CD8-positive, alpha-beta memory T cell (primary cell): Measurements from ENCODE around the gene MKKS. TPM values are rescaled to one million over a fixed set of nuclear protein-coding genes. Genes with fewer than 3 reads are reported as not detected.
"Not testable (repeated sequence)": the region's sequence is repeated elsewhere in the genome, so short reads cannot be mapped to it uniquely, and the experiment has no call there.

ENCODE experiments used
- CTCF ChIA-PET: fragments of 350-600 bp; sonication (Branson Sonifier 250); formaldehyde crosslinking; loops from one replicate; lab custom pipeline; 2021; ENCODE audit warnings: antibody characterized with exemption; lab: Charles Lee
- POLR2A ChIA-PET: fragments of 350-600 bp; sonication (Branson Sonifier 250); formaldehyde crosslinking; loops from one replicate; lab custom pipeline; 2021; ENCODE audit warnings: antibody characterized with exemption; lab: Charles Lee
- DNase-seq, 5 donors: peaks; one replicate each; pipeline versions ENCODE4 v3.0.0 to v3.0.0-alpha.2; 2020 to 2022; ENCODE audit warnings: mixed read lengths in 1 of 5
- H3K27ac ChIP-seq: one replicate; pipeline ENCODE4 v1.7.0; 2013; ENCODE audit warnings: low read depth, mild to moderate bottlenecking, low read length, moderate library complexity
- H3K27me3 ChIP-seq: 2 replicates; pipeline ENCODE4 v1.7.0; 2013; ENCODE audit warnings: low read length, mild to moderate bottlenecking; ENCODE audit not compliant: insufficient read depth, poor library complexity, severe bottlenecking
- H3K36me3 ChIP-seq: 2 replicates; pipeline ENCODE4 v1.7.0; 2013; ENCODE audit warnings: mild to moderate bottlenecking, low read length, moderate library complexity; ENCODE audit not compliant: insufficient read depth
- H3K4me1 ChIP-seq: 2 replicates; pipeline ENCODE4 v1.7.0; 2013; ENCODE audit warnings: mild to moderate bottlenecking, low read length, moderate library complexity; ENCODE audit not compliant: insufficient read depth
- H3K4me3 ChIP-seq: 2 replicates; pipeline ENCODE4 v1.7.0; 2013; ENCODE audit warnings: mild to moderate bottlenecking, low read length
- H3K9me3 ChIP-seq: 2 replicates; pipeline ENCODE4 v1.7.0; 2013; ENCODE audit warnings: mild to moderate bottlenecking, low read length
- H3K27ac Mint-ChIP-seq, 8 donors: one replicate each; pipeline ENCODE4 v1.8.0; 2020 to 2021; ENCODE audit warnings: mixed read lengths in 8 of 8, mild to moderate bottlenecking in 6 of 8, inconsistent platforms in 3 of 8, moderate library complexity in 3 of 8
- H3K27me3 Mint-ChIP-seq, 2 donors: one replicate each; pipeline ENCODE4 v1.8.0; 2020 to 2021; ENCODE audit warnings: mixed read lengths in 2 of 2, mild to moderate bottlenecking in 1 of 2, moderate library complexity in 1 of 2
- H3K36me3 Mint-ChIP-seq, 3 donors: one replicate each; pipeline ENCODE4 v1.8.0; 2020 to 2021; ENCODE audit warnings: mixed read lengths in 3 of 3, inconsistent platforms in 1 of 3, mild to moderate bottlenecking in 1 of 3
- H3K4me1 Mint-ChIP-seq, 3 donors: one replicate each; pipeline ENCODE4 v1.8.0; 2020 to 2021; ENCODE audit warnings: mixed read lengths in 3 of 3, inconsistent platforms in 1 of 3, mild to moderate bottlenecking in 1 of 3
- H3K4me3 Mint-ChIP-seq, 7 donors: one replicate each; pipeline ENCODE4 v1.8.0; 2020 to 2021; ENCODE audit warnings: mixed read lengths in 7 of 7, mild to moderate bottlenecking in 6 of 7, moderate library complexity in 4 of 7, inconsistent platforms in 2 of 7
- H3K9me3 Mint-ChIP-seq, 5 donors: one replicate each; pipeline ENCODE4 v1.8.0; 2020 to 2022; ENCODE audit warnings: mixed read lengths in 5 of 5, mild to moderate bottlenecking in 3 of 5, moderate library complexity in 2 of 5, inconsistent platforms in 1 of 5
- polyA plus RNA-seq: library from polyadenylated mRNA; unstranded; fragments of 300-500 nt; fragmentation: Illumina TruSeq; gene quantifications from one replicate; pipeline ENCODE4 v1.2.3, GENCODE V29; 2021
- total RNA-seq, 2 experiments: library from RNA; stranded (reverse); gene quantifications; one replicate each; pipeline ENCODE4 v1.2.3, GENCODE V29; 2021

MKKS gene
- total and polyA plus RNA-seq, 3 experiments from 2014 or later = 7.7 to 37.7 (median 8.2) TPM

DNA sequence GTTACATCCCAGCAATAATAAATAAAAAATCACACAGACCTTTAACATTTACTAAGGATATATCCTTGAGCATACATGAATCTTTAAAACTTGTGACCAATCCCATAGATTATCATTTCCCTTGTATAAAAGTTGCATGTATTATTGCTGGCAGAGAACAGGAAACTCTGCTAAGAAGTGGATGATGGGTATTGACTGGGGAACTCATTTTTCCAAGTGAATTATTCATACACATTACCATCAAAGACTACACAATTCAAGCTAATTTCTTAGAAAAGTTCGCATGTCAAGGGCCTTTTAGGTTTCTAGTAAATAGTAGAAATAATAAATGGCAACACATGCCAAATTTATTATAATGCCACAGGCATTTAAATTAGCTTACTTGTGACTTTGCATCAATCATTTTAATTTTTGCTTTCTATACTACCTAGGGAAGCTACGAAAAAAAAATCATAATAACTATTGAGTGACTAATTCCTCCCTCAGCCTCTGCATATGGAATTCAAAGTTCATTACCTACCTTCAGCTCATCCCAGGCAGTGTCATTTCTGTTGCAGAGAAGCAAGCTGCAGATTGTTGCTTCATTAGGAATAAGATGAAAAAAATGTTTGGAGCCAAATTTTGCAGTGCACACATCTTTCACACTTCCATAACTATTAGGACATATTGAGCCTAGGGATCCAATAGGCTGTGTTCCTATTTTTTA is 25.8 kb downstream of the MKKS start:
- ChIA-PET CTCF (no interaction called here), POLR2A (interaction anchor here (1.3 kb wide), 1 partner anchor 26 kb away, joined by 3 read pairs; the partner anchor contains the start of gene MKKS)
- Mint-ChIP-seq H3K4me3 (no peak overlapping the region), H3K9me3 (no peaks in the 10 kb centered on the region), H3K36me3 (peaks cover 0 to 49% (median 8%) of the 10 kb centered on the region in 3 donors), H3K4me1 (no peaks in the 10 kb centered on the region), H3K27ac (no peak overlapping the region), H3K27me3 (no peaks in the 10 kb centered on the region)
- H3K4me3 ChIP-seq = no peak overlapping the region
- no peaks in the 10 kb centered on the region for H3K9me3 ChIP-seq
- H3K27me3 ChIP-seq = no peaks in the 10 kb centered on the region
- H3K27ac ChIP-seq = no peak overlapping the region
- H3K36me3 ChIP-seq = no peaks in the 10 kb centered on the region
- no peak for DNase-seq
- H3K4me1 ChIP-seq = no peaks in the 10 kb centered on the region

- Histone ChIP-seq H3K4me3 (no peak overlapping the region), H3K4me1 (no peaks in the 10 kb centered on the region), H3K36me3 (no peaks in the 10 kb centered on the region), H3K9me3 (no peaks in the 10 kb centered on the region), H3K27me3 (no peaks in the 10 kb centered on the region), H3K27ac (no peak overlapping the region)
- H3K36me3 Mint-ChIP-seq = peaks cover 0 to 33% (median 11%) of the 10 kb centered on the region in 3 donors
- ChIA-PET POLR2A (no interaction called here), CTCF (no interaction called here)
- H3K4me3 Mint-ChIP-seq = no peak overlapping the region
- no peaks in the 10 kb centered on the region for H3K27me3 Mint-ChIP-seq
- no peak for DNase-seq
- H3K9me3 Mint-ChIP-seq = no peaks in the 10 kb centered on the region
- H3K4me1 Mint-ChIP-seq = no peaks in the 10 kb centered on the region
- H3K27ac Mint-ChIP-seq = no peak overlapping the region
Observed at GRCh38 chr20:10404959-10405530, 29.0 kb downstream of the MKKS start.

DNA sequence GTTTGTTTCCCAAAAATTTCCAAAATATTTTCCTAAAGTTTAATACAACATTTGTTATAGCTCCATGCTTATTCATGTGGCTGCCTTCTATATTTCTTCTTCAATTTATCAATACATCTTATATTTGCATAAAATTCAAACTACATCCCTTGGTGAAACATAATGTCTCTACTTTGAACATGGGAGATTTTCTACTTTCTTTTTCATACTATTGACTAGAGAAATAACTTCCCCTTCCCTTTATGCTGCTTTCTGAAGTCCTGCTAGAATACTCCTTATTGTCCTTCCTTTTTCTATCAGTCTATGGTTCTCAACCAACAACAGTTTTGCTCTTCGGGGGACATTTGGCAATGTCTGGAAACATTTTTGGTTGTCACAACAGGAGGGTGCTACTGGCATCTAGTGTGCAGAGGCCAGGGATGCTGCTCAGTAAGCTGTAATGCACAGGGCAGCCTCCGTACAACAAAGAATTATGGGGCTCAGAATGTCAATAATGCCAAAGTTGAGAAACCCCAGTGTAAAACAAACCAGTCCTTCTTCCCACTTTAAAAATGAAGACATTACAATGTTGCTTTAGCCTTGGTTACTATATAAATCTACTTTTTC is 29.9 kb downstream of the MKKS start:
- H3K9me3 Mint-ChIP-seq = no peaks in the 10 kb centered on the region
- H3K27me3 Mint-ChIP-seq = no peaks in the 10 kb centered on the region
- H3K4me3 Mint-ChIP-seq = no peak overlapping the region
- H3K36me3 Mint-ChIP-seq = peaks cover 0 to 33% (median 11%) of the 10 kb centered on the region in 3 donors
- H3K4me3 ChIP-seq = no peak overlapping the region
- H3K27ac Mint-ChIP-seq = peak overlapping the region in 2 of 8 donors; percentile 17 to 59
- POLR2A ChIA-PET = no interaction called here
- H3K4me1 Mint-ChIP-seq = no peaks in the 10 kb centered on the region
- DNase-seq = no peak
- H3K9me3 ChIP-seq = no peaks in the 10 kb centered on the region
- no peak overlapping the region for H3K27ac ChIP-seq
- CTCF ChIA-PET = no interaction called here
- no peaks in the 10 kb centered on the region for H3K4me1 ChIP-seq
- H3K36me3 ChIP-seq = no peaks in the 10 kb centered on the region
- H3K27me3 ChIP-seq = no peaks in the 10 kb centered on the region

DNA sequence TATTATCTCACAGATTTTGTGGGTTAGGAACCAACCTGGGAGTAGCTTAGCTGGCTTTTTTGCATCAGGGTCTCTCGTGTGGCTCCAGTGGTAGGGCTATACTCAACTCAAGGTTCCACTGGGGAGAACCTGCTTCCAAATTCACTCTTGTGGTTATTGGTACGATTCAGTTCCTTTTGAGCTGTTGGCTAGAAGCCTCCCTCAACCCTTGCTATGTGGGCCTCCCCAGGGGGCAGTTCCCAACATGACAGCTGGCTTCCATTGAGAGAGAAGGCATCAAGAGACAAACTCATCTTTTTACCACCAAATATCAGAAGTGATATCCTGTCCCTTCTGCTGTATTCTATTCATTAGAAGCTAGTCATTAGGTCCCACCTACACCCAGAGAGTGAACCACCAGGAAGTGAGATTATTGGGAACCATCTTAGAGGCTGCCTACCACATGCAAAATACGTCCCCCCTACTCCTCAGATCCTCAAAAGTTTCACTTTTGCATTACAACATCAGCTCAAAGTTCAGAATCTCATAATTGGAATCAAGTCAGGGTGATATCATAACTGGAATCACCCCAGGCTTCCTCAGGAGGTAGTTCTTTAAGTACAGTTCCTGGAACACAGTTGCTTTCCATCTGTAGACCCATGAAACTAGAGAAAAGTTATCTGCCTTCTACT is 30.9 kb downstream of the MKKS start:
- ChIA-PET POLR2A (interaction anchor here (0.6 kb wide), 1 partner anchor 45 kb away, joined by 4 read pairs; no protein-coding TSS in a partner anchor), CTCF (interaction anchor here (1.0 kb wide), 1 partner anchor 39 kb away, joined by 4 read pairs; no protein-coding TSS in a partner anchor)
- Mint-ChIP-seq H3K4me3 (no peak overlapping the region), H3K9me3 (no peaks in the 10 kb centered on the region), H3K27me3 (no peaks in the 10 kb centered on the region), H3K4me1 (no peaks in the 10 kb centered on the region), H3K27ac (no peak overlapping the region), H3K36me3 (peaks cover 0 to 30% (median 9%) of the 10 kb centered on the region in 3 donors)
- H3K27ac ChIP-seq = no peak overlapping the region
- H3K36me3 ChIP-seq = no peaks in the 10 kb centered on the region
- no peaks in the 10 kb centered on the region for H3K27me3 ChIP-seq
- no peaks in the 10 kb centered on the region for H3K9me3 ChIP-seq
- no peaks in the 10 kb centered on the region for H3K4me1 ChIP-seq
- no peak for DNase-seq
- H3K4me3 ChIP-seq = no peak overlapping the region

DNA sequence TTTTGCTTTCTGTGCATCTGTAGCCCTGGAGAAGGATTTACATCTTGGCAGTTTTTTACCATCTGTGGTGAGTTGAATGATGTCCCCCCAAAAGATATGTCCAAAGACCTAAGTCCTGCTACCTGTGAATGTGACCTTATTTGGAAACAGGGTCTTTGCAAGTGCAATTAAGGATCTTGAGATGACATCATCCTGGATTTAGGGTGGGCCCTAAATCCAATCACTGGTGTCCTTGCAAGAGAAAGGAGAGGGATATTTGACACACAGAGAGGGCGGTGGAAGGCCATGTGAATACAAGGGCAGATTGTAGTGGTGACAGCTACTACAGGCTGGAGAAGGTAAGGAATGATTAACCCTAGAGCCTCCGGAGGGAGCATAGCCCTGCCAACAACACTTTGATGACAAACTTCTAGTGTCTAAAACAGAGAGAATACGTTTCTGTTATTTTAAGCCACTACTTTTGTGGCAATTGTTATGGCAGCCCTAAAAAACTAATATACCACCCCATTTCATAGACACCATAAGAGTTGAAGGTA is 35.1 kb downstream of the MKKS start:
- Histone ChIP-seq H3K27me3 (no peaks in the 10 kb centered on the region), H3K4me3 (no peak overlapping the region), H3K9me3 (no peaks in the 10 kb centered on the region), H3K36me3 (no peaks in the 10 kb centered on the region), H3K27ac (no peak overlapping the region), H3K4me1 (no peaks in the 10 kb centered on the region)
- H3K27ac Mint-ChIP-seq = no peak overlapping the region
- DNase-seq = no peak
- H3K27me3 Mint-ChIP-seq = no peaks in the 10 kb centered on the region
- ChIA-PET CTCF (no interaction called here), POLR2A (no interaction called here)
- no peaks in the 10 kb centered on the region for H3K9me3 Mint-ChIP-seq
- no peaks in the 10 kb centered on the region for H3K4me1 Mint-ChIP-seq
- peaks cover 0 to 5% (median 0%) of the 10 kb centered on the region in 3 donors for H3K36me3 Mint-ChIP-seq
- H3K4me3 Mint-ChIP-seq = no peak overlapping the region

GRCh38 chr20:10394752-10395151 is 39.3 kb downstream of the MKKS start:
- H3K27ac Mint-ChIP-seq, H3K9me3 ChIP-seq, POLR2A ChIA-PET, CTCF ChIA-PET, H3K9me3 Mint-ChIP-seq, H3K4me3 ChIP-seq, H3K36me3 Mint-ChIP-seq, H3K4me3 Mint-ChIP-seq, DNase-seq, H3K27me3 ChIP-seq, H3K4me1 ChIP-seq, H3K27ac ChIP-seq, H3K27me3 Mint-ChIP-seq, H3K4me1 Mint-ChIP-seq, H3K36me3 ChIP-seq: not testable (repeated sequence)

GRCh38 chr20:10390709-10391108 is 43.3 kb downstream of the MKKS start:
- no peak for DNase-seq
- ChIA-PET CTCF (no interaction called here), POLR2A (no interaction called here)
- Histone ChIP-seq H3K4me1 (no peaks in the 10 kb centered on the region), H3K27ac (no peak overlapping the region), H3K4me3 (no peak overlapping the region), H3K27me3 (no peaks in the 10 kb centered on the region), H3K36me3 (no peaks in the 10 kb centered on the region), H3K9me3 (no peaks in the 10 kb centered on the region)
- Mint-ChIP-seq H3K4me3 (no peak overlapping the region), H3K27me3 (peaks cover 0 to 11% of the 10 kb centered on the region in 2 donors), H3K4me1 (no peaks in the 10 kb centered on the region), H3K27ac (no peak overlapping the region), H3K9me3 (no peaks in the 10 kb centered on the region), H3K36me3 (no peaks in the 10 kb centered on the region)

DNA sequence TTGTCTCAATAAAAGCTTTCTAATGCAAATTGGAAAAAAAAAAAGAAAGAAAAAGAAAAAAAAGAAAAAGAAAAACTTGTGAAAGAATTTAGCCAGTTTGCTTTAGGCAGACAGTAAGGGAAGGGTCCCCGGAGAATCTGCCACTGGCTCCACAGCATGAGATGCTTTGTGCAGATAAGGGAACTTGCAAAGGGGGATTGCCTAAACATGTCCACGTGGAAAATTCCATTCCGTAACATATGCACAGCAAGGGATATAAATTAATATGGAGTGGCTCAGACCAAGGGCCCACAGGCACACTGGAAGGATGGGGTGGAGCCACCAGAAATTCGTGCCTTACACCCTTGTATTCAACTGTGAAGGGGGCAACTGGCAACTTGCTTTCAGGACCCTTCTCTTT is 45.4 kb downstream of the MKKS start:
- no peaks in the 10 kb centered on the region for H3K4me1 ChIP-seq
- H3K9me3 Mint-ChIP-seq = no peaks in the 10 kb centered on the region
- no peaks in the 10 kb centered on the region for H3K9me3 ChIP-seq
- no peaks in the 10 kb centered on the region for H3K27me3 ChIP-seq
- H3K27ac ChIP-seq = no peak overlapping the region
- H3K36me3 Mint-ChIP-seq = no peaks in the 10 kb centered on the region
- DNase-seq = no peak
- H3K4me1 Mint-ChIP-seq = no peaks in the 10 kb centered on the region
- POLR2A ChIA-PET = no interaction called here
- peaks cover 0 to 11% of the 10 kb centered on the region in 2 donors for H3K27me3 Mint-ChIP-seq
- no peak overlapping the region for H3K4me3 ChIP-seq
- CTCF ChIA-PET = no interaction called here
- H3K27ac Mint-ChIP-seq = no peak overlapping the region
- no peak overlapping the region for H3K4me3 Mint-ChIP-seq
- no peaks in the 10 kb centered on the region for H3K36me3 ChIP-seq
